HL-60 (cell line): Measurements from ENCODE around the gene PLA1A.
"Not testable (repeated sequence)": the region's sequence is repeated elsewhere in the genome, so short reads cannot be mapped to it uniquely, and the experiment has no call there.

Experiments used
- DNase-seq, 2 experiments: peaks; one replicate each; pipeline ENCODE4 v3.0.0-alpha.2; 2010 to 2020; ENCODE audit warnings: low read depth in 1 of 2, low spot score in 1 of 2
- H3K27ac ChIP-seq: fragments of 250-450 bp; sonication (Bioruptor Pico); replicated peaks from 2 replicates; pipeline ENCODE4 v1.5.1; 2020; ENCODE audit warnings: mild to moderate bottlenecking, moderate library complexity
- H3K27me3 ChIP-seq: fragments of 250-450 bp; sonication (Bioruptor Pico); 2 replicates; pipeline ENCODE4 v1.5.1; 2021; ENCODE audit warnings: mild to moderate bottlenecking, moderate library complexity; ENCODE audit not compliant: insufficient read depth, poor library complexity, severe bottlenecking
- H3K4me3 ChIP-seq: replicated peaks from 2 replicates; pipeline ENCODE4 v1.5.1; 2011; ENCODE audit warnings: mild to moderate bottlenecking, control low read depth, low read length; ENCODE audit not compliant: insufficient read depth
- CTCF ChIP-seq: IDR thresholded peaks from one replicate; pipeline ENCODE4 v1.5.1; 2011; ENCODE audit warnings: low read length, control low read depth, inconsistent platforms; ENCODE audit not compliant: insufficient read depth
- GABPA ChIP-seq: IDR thresholded peaks from 2 replicates; pipeline ENCODE4 v1.6.1; 2012; ENCODE audit warnings: low read depth
- POLR2AphosphoS5 ChIP-seq: IDR thresholded peaks from 2 replicates; pipeline ENCODE4 v1.6.1; 2012; ENCODE audit warnings: low read depth
- REST ChIP-seq: IDR thresholded peaks from 2 replicates; pipeline ENCODE4 v1.6.1; 2012; ENCODE audit warnings: low read depth; ENCODE audit not compliant: insufficient replicate concordance
- SPI1 ChIP-seq: IDR thresholded peaks from 2 replicates; pipeline ENCODE4 v1.6.1; 2012; ENCODE audit warnings: low read depth, mild to moderate bottlenecking, borderline replicate concordance

Gene PLA1A

GRCh38 chr3:119551598-119551997, 46.1 kb upstream of the PLA1A start:
- DNase-seq: no peak
- Histone ChIP-seq H3K27me3 (no peaks in the 10 kb centered on the region), H3K27ac (no peak overlapping the region), H3K4me3 (no peak overlapping the region)
- TF ChIP-seq GABPA: no peak
- no peak for TF ChIP-seq REST
- no peak for TF ChIP-seq SPI1
- TF ChIP-seq CTCF: no peak
- TF ChIP-seq POLR2AphosphoS5: no peak

GRCh38 chr3:119552928-119553327, 44.8 kb upstream of the PLA1A start:
- not testable (repeated sequence) for H3K27me3 ChIP-seq, H3K27ac ChIP-seq, DNase-seq, H3K4me3 ChIP-seq

GRCh38 chr3:119553823-119554415, 43.8 kb upstream of the PLA1A start:
- no peak for DNase-seq
- no peak for TF ChIP-seq GABPA
- no peak for TF ChIP-seq REST
- no peak for TF ChIP-seq CTCF
- no peak for TF ChIP-seq SPI1
- no peak for TF ChIP-seq POLR2AphosphoS5
- H3K27ac ChIP-seq: no peak overlapping the region
- no peaks in the 10 kb centered on the region for H3K27me3 ChIP-seq
- no peak overlapping the region for H3K4me3 ChIP-seq

GRCh38 chr3:119555309-119555735, 42.4 kb upstream of the PLA1A start:
- TF ChIP-seq GABPA (no peak), SPI1 (peak; percentile 56; the same call in 1 of the 2 replicates), CTCF (no peak)
- Histone ChIP-seq H3K4me3 (no peak overlapping the region), H3K27me3 (no peaks in the 10 kb centered on the region), H3K27ac (no peak overlapping the region)
- peak in 1 of 2 experiments; percentile 7 for DNase-seq
